ENCODE results near the gene RBP3. TPM values are rescaled to one million over a fixed set of nuclear protein-coding genes. Genes with fewer than 3 reads are reported as not detected.
A peak's percentile ranks its signal among the peaks of the same experiment; 100 is the strongest.

RBP3 gene
- total RNA-seq, 2 donors from 2014 or later, result not detected

DNA sequence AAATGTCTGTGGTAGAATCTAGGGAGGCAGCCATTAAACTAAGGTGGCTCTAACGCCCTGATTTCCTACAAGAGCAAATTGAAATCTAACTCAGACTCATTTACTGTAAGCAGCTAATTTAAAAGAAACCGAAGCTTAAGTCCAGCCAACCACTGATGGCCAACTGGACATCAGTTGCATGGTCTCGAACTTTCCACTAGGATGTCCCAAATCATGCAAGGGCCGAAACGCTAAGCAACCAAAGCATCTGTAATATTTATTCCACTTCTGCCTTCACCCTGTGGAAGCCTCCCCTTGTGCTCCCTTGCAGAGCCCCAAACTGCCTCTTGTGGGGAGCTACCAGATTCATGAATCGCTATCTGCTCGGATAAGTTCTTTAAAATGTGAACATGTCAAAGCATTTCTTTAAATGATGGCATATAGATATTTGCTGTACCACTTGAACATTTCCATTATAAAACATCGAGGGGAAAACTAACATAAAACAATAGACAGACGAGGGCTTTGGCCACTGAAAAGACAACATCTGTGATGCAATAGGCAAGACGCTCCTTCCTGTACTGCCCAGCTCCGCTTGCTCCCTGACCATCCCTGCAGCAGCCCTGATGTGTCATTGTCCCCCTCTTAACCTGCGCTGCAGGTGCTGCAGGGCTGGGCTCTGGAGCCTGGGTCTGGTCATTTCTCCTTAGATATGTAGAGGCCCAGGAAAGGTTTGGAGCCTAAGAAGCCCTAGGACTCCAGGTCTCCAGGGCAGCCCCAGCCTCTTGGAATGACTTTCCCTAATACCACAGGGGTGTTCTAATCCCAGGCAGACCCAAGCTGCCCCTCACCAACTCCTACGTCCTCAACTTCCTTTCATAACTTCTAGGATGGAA lies 2.9 kb upstream of the RBP3 start:
- no peaks in the 10 kb centered on the region for H3K4me1 Mint-ChIP-seq
- no peaks in the 10 kb centered on the region for H3K9me3 Mint-ChIP-seq
- H3K27ac ChIP-seq (ENCODE audit: low read depth, low read length), result no peak overlapping the region
- H3K27ac Mint-ChIP-seq, result no peak overlapping the region
- no peaks in the 10 kb centered on the region for H3K4me1 ChIP-seq (ENCODE audit: control insufficient read depth, insufficient read depth, low read length)
- no peaks in the 10 kb centered on the region for H3K36me3 Mint-ChIP-seq (ENCODE audit: low read depth)
- H3K9ac ChIP-seq (ENCODE audit: extremely low read depth, low read length, poor library complexity, severe bottlenecking), result no peak overlapping the region
- no peaks in the 10 kb centered on the region for H3K36me3 ChIP-seq (ENCODE audit: control insufficient read depth, insufficient read depth, low read length)
- DNase-seq, result no peak
- TF ChIP-seq, protein P1, sequence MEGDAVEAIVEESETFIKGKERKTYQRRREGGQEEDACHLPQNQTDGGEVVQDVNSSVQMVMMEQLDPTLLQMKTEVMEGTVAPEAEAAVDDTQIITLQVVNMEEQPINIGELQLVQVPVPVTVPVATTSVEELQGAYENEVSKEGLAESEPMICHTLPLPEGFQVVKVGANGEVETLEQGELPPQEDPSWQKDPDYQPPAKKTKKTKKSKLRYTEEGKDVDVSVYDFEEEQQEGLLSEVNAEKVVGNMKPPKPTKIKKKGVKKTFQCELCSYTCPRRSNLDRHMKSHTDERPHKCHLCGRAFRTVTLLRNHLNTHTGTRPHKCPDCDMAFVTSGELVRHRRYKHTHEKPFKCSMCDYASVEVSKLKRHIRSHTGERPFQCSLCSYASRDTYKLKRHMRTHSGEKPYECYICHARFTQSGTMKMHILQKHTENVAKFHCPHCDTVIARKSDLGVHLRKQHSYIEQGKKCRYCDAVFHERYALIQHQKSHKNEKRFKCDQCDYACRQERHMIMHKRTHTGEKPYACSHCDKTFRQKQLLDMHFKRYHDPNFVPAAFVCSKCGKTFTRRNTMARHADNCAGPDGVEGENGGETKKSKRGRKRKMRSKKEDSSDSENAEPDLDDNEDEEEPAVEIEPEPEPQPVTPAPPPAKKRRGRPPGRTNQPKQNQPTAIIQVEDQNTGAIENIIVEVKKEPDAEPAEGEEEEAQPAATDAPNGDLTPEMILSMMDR (conservative IDR thresholded peaks at IDR 0.05), result peak; percentile 22
- H3K27me3 ChIP-seq (ENCODE audit: control insufficient read depth, insufficient read depth, low read length, poor library complexity, severe bottlenecking), result no peaks in the 10 kb centered on the region
- H3K4me3 Mint-ChIP-seq, result no peak overlapping the region
- H3K4me3 ChIP-seq (ENCODE audit: low read length), result no peak overlapping the region
- no peaks in the 10 kb centered on the region for H3K27me3 Mint-ChIP-seq (ENCODE audit: insufficient read depth)
- 88 to 89% methylated on average over 11 to 13 of the region's 13 CpGs for WGBS, 2 experiments (ENCODE audit: insufficient coverage in 1 of 2, insufficient read length in 1 of 2)
- no peaks in the 10 kb centered on the region for H3K9me3 ChIP-seq (ENCODE audit: control insufficient read depth, low read length)

DNA sequence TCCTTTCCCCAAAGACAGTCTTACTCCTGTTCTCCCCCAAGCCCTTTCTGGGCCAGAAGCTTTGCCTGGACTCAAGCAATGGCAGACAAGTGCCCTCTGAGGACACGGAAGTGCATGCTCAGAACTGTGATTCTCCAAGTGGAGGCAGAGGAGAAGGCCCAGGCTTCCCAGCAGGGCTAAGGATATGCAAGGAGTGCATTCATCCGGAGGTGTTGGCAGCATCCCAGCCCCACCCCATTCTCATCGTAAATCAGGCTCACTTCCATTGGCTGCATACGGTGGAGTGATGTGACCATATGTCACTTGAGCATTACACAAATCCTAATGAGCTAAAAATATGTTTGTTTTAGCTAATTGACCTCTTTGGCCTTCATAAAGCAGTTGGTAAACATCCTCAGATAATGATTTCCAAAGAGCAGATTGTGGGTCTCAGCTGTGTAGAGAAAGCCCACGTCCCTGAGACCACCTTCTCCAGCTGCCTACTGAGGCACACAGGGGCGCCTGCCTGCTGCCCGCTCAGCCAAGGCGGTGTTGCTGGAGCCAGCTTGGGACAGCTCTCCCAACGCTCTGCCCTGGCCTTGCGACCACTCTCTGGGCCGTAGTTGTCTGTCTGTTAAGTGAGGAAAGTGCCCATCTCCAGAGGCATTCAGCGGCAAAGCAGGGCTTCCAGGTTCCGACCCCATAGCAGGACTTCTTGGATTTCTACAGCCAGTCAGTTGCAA lies 1.4 kb upstream of the RBP3 start:
- H3K36me3 ChIP-seq (ENCODE audit: control insufficient read depth, insufficient read depth, low read length), result no peaks in the 10 kb centered on the region
- no peak overlapping the region for H3K27ac Mint-ChIP-seq
- no peaks in the 10 kb centered on the region for H3K4me1 Mint-ChIP-seq
- WGBS, 2 experiments (ENCODE audit: insufficient coverage in 1 of 2, insufficient read length in 1 of 2), result 87 to 88% methylated on average over 7 to 13 of the region's 13 CpGs
- no peaks in the 10 kb centered on the region for H3K9me3 Mint-ChIP-seq
- H3K27me3 Mint-ChIP-seq (ENCODE audit: insufficient read depth), result no peaks in the 10 kb centered on the region
- no peak overlapping the region for H3K9ac ChIP-seq (ENCODE audit: extremely low read depth, low read length, poor library complexity, severe bottlenecking)
- H3K36me3 Mint-ChIP-seq (ENCODE audit: low read depth), result no peaks in the 10 kb centered on the region
- no peak overlapping the region for H3K4me3 ChIP-seq (ENCODE audit: low read length)
- H3K27ac ChIP-seq (ENCODE audit: low read depth, low read length), result no peak overlapping the region
- no peaks in the 10 kb centered on the region for H3K9me3 ChIP-seq (ENCODE audit: control insufficient read depth, low read length)
- no peak overlapping the region for H3K4me3 Mint-ChIP-seq
- TF ChIP-seq, protein P1 (conservative IDR thresholded peaks at IDR 0.05), result no peak
- DNase-seq, result no peak
- no peaks in the 10 kb centered on the region for H3K27me3 ChIP-seq (ENCODE audit: control insufficient read depth, insufficient read depth, low read length, poor library complexity, severe bottlenecking)
- H3K4me1 ChIP-seq (ENCODE audit: control insufficient read depth, insufficient read depth, low read length), result no peaks in the 10 kb centered on the region

DNA sequence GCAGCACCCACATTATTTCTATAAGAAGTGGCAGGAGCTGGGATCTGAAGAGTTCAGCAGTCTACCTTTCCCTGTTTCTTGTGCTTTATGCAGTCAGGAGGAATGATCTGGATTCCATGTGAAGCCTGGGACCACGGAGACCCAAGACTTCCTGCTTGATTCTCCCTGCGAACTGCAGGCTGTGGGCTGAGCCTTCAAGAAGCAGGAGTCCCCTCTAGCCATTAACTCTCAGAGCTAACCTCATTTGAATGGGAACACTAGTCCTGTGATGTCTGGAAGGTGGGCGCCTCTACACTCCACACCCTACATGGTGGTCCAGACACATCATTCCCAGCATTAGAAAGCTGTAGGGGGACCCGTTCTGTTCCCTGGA lies 874 bp upstream of the RBP3 start:
- no peak overlapping the region for H3K27ac Mint-ChIP-seq
- no peaks in the 10 kb centered on the region for H3K4me1 Mint-ChIP-seq
- Histone ChIP-seq H3K27ac (ENCODE audit: low read depth, low read length) (no peak overlapping the region), H3K9ac (ENCODE audit: extremely low read depth, low read length, poor library complexity, severe bottlenecking) (no peak overlapping the region), H3K27me3 (ENCODE audit: control insufficient read depth, insufficient read depth, low read length, poor library complexity, severe bottlenecking) (no peaks in the 10 kb centered on the region), H3K4me3 (ENCODE audit: low read length) (no peak overlapping the region), H3K9me3 (ENCODE audit: control insufficient read depth, low read length) (no peaks in the 10 kb centered on the region), H3K36me3 (ENCODE audit: control insufficient read depth, insufficient read depth, low read length) (no peaks in the 10 kb centered on the region), H3K4me1 (ENCODE audit: control insufficient read depth, insufficient read depth, low read length) (no peaks in the 10 kb centered on the region)
- no peak for DNase-seq
- no peaks in the 10 kb centered on the region for H3K36me3 Mint-ChIP-seq (ENCODE audit: low read depth)
- no peaks in the 10 kb centered on the region for H3K27me3 Mint-ChIP-seq (ENCODE audit: insufficient read depth)
- WGBS, 2 experiments (ENCODE audit: insufficient coverage in 1 of 2, insufficient read length in 1 of 2), result 86 to 90% methylated on average over 3 to 4 of the region's 4 CpGs
- no peak overlapping the region for H3K4me3 Mint-ChIP-seq
- TF ChIP-seq, protein P1 (conservative IDR thresholded peaks at IDR 0.05), result no peak
- H3K9me3 Mint-ChIP-seq, result no peaks in the 10 kb centered on the region

Data from endodermal cell (in vitro differentiated cells).